ENCODE measurements around the gene ADAMTSL1. TPM values are rescaled to one million over a fixed set of nuclear protein-coding genes. Genes with fewer than 3 reads are reported as not detected.

Gene ADAMTSL1
- total RNA-seq, 1 donor from 2014 or later: 12.6 TPM

DNA sequence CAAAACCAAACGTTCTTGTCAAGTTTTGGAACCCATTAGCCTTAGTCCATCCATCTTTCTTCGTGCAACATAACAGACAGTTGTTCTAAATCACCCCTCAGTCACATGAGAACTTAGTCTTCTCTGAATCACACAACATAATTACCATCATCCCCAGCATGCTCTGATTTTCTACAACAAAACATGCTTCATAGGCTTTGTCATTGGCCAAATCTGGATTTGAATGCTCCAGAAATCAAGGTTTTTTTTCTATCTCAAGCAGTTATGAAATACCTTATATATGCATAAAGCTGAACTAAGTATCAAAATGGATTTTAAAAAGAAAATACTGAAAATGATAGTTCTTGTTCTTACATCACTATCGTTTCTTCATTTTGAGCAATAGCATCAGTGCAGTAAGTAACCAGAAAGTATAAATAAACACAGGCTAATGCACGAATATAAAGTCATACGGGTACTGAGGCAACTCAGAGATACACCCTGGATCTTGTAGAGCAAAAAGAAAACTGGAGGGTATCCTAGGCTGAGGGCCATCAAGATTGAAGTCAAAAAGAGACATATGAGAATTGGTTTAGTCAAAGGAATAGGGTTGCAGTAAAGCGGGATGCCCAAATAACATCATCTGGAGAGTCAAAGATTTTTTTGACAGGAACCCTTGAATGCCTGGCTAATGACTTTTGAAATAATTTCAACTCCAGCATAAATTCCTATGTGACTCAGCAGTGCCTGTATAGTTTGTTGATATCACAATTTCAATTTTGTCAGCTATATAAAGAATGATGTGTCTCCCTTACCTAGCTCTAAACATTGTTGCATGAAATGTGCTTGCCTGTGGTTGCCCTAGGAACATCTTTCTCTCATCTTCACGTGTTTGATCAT is 164.7 kb downstream of the ADAMTSL1 start:
- peak; percentile 72 for FAIRE-seq
- H3K4me1 ChIP-seq (ENCODE audit: insufficient read depth, low read length): no peaks in the 10 kb centered on the region
- Mint-ChIP-seq H3K27me3 (ENCODE audit: low read depth, unreplicated experiment) (peaks cover 2% of the 10 kb centered on the region), H3K4me3 (ENCODE audit: unreplicated experiment) (no peak overlapping the region), H3K27ac (ENCODE audit: unreplicated experiment) (no peak overlapping the region), H3K36me3 (ENCODE audit: low read depth, unreplicated experiment) (peaks cover under 1% of the 10 kb centered on the region), H3K9me3 (ENCODE audit: unreplicated experiment) (no peaks in the 10 kb centered on the region), H3K4me1 (ENCODE audit: low read depth, unreplicated experiment) (no peaks in the 10 kb centered on the region)
- no peak for TF ChIP-seq EZH2 (IDR thresholded peaks at IDR 0.05; ENCODE audit: insufficient read depth, low read length)
- TF ChIP-seq CTCF (IDR thresholded peaks at IDR 0.05; ENCODE audit: insufficient read depth, low read depth, low read length): no peak
- no peak overlapping the region for H3K4me3 ChIP-seq (ENCODE audit: insufficient read depth, low read depth, low read length)
- peaks cover 7% of the 10 kb centered on the region for H3K79me2 ChIP-seq (ENCODE audit: insufficient read depth, low read length)
- DNase-seq (ENCODE audit: low read depth): peak; percentile 42
- H3K9me3 ChIP-seq (ENCODE audit: insufficient read depth, low read depth, low read length): no peaks in the 10 kb centered on the region
- no peak overlapping the region for H2AFZ ChIP-seq (ENCODE audit: low read depth, low read length)
- no peak overlapping the region for H3K9ac ChIP-seq (ENCODE audit: low read length)
- H3K36me3 ChIP-seq (ENCODE audit: insufficient read depth, low read length): peaks cover 20% of the 10 kb centered on the region
- peak overlapping the region; percentile 4 for H3K4me2 ChIP-seq (ENCODE audit: low read length)
- no peaks in the 10 kb centered on the region for H4K20me1 ChIP-seq (ENCODE audit: insufficient read depth, low read length)
- peak overlapping the region; percentile 8 for H3K27ac ChIP-seq (ENCODE audit: low read depth, low read length)
- H3K27me3 ChIP-seq (ENCODE audit: insufficient read depth, low read length): no peaks in the 10 kb centered on the region

GRCh38 chr9:18639911-18640310 is 166.0 kb downstream of the ADAMTSL1 start:
- Histone ChIP-seq H3K4me1 (ENCODE audit: insufficient read depth, low read length) (no peaks in the 10 kb centered on the region), H4K20me1 (ENCODE audit: insufficient read depth, low read length) (no peaks in the 10 kb centered on the region), H3K36me3 (ENCODE audit: insufficient read depth, low read length) (peaks cover 20% of the 10 kb centered on the region), H3K27ac (ENCODE audit: low read depth, low read length) (no peak overlapping the region), H2AFZ (ENCODE audit: low read depth, low read length) (no peak overlapping the region), H3K27me3 (ENCODE audit: insufficient read depth, low read length) (no peaks in the 10 kb centered on the region), H3K4me3 (ENCODE audit: insufficient read depth, low read depth, low read length) (no peak overlapping the region), H3K79me2 (ENCODE audit: insufficient read depth, low read length) (peaks cover 4% of the 10 kb centered on the region), H3K9ac (ENCODE audit: low read length) (no peak overlapping the region), H3K9me3 (ENCODE audit: insufficient read depth, low read depth, low read length) (no peaks in the 10 kb centered on the region), H3K4me2 (ENCODE audit: low read length) (no peak overlapping the region)
- no peaks in the 10 kb centered on the region for H3K9me3 Mint-ChIP-seq (ENCODE audit: unreplicated experiment)
- H3K36me3 Mint-ChIP-seq (ENCODE audit: low read depth, unreplicated experiment): peaks cover 2% of the 10 kb centered on the region
- TF ChIP-seq EZH2 (IDR thresholded peaks at IDR 0.05; ENCODE audit: insufficient read depth, low read length) (no peak), CTCF (IDR thresholded peaks at IDR 0.05; ENCODE audit: insufficient read depth, low read depth, low read length) (no peak)
- no peak overlapping the region for H3K27ac Mint-ChIP-seq (ENCODE audit: unreplicated experiment)
- no peaks in the 10 kb centered on the region for H3K4me1 Mint-ChIP-seq (ENCODE audit: low read depth, unreplicated experiment)
- H3K27me3 Mint-ChIP-seq (ENCODE audit: low read depth, unreplicated experiment): peaks cover 2% of the 10 kb centered on the region
- no peak overlapping the region for H3K4me3 Mint-ChIP-seq (ENCODE audit: unreplicated experiment)
- FAIRE-seq: no peak
- no peak for DNase-seq (ENCODE audit: low read depth)

Data from astrocyte (in vitro differentiated cells and primary cell).